Uterus (tissue), 4 donors: ENCODE data around the gene STYXL1. TPM values are rescaled to one million over a fixed set of nuclear protein-coding genes. Genes with fewer than 3 reads are reported as not detected.
"Not testable (repeated sequence)": the region's sequence is repeated elsewhere in the genome, so short reads cannot be mapped to it uniquely, and the experiment has no call there.

Experiments
- DNase-seq, 2 donors: peaks; one replicate each; pipeline ENCODE4 v3.0.0-alpha.2; 2019 to 2020
- H3K27ac ChIP-seq, 2 donors: fragments of 200-600 bp; sonication (generic); 1 replicate in 1 of 2; 2 replicates in 1 of 2; pipeline ENCODE4 v1.5.1; 2016 to 2018
- H3K27me3 ChIP-seq, 2 donors: fragments of 200-600 bp; sonication (generic); one replicate each; pipeline ENCODE4 v1.5.1; 2018 to 2019; ENCODE audit warnings: control low read depth in 1 of 2
- H3K36me3 ChIP-seq, 2 donors: fragments of 200-600 bp; sonication (generic); one replicate each; pipeline ENCODE4 v1.5.1; 2019; ENCODE audit warnings: control low read depth in 1 of 2
- H3K4me1 ChIP-seq, 2 donors: fragments of 200-600 bp; sonication (generic); one replicate each; pipeline ENCODE4 v1.5.1; 2018 to 2019; ENCODE audit warnings: control low read depth in 1 of 2
- H3K4me3 ChIP-seq, 2 donors: fragments of 200-600 bp; sonication (generic); 1 replicate in 1 of 2; 2 replicates in 1 of 2; pipeline ENCODE4 v1.5.1; 2018 to 2019; ENCODE audit warnings: mild to moderate bottlenecking in 1 of 2
- H3K9me3 ChIP-seq, 2 donors: fragments of 200-600 bp; sonication (generic); one replicate each; pipeline ENCODE4 v1.5.1; 2019; ENCODE audit warnings: control low read depth in 1 of 2
- CTCF ChIP-seq, 4 experiments: fragments of 200-600 bp in 2 of 4; fragments of 450-650 bp in 2 of 4; sonication (generic) in 2 of 4; IDR thresholded peaks; one replicate each; pipeline ENCODE4 v1.5.1; 2016 to 2019; ENCODE audit warnings: antibody characterized with exemption in 4 of 4, mild to moderate bottlenecking in 2 of 4, moderate library complexity in 1 of 4
- POLR2A ChIP-seq, 2 donors: fragments of 450-650 bp; IDR thresholded peaks; one replicate each; pipeline ENCODE4 v1.6.1; 2016; ENCODE audit warnings: antibody characterized with exemption in 2 of 2, mild to moderate bottlenecking in 1 of 2, moderate library complexity in 1 of 2
- intact Hi-C: fragments of 100-400 bp; cut with DNase I; formaldehyde crosslinking; loops from one replicate; pipeline ENCODE4 v1.15.1; 2023; ENCODE audit warnings: low total_unique reads
- total RNA-seq, 4 donors: library from RNA; depleted of rRNA in 3 of 4; stranded (reverse); fragments of >200 nt in 3 of 4; gene quantifications; one replicate each; pipeline versions ENCODE4 v1.1.0 to v1.2.4, GENCODE V29; 2014 to 2023
- donor health status: DM: yes; HTN: yes; CAD: no.

STYXL1 gene
- total RNA-seq, 4 donors from 2014 or later: 4.4 to 27.3 (median 14.1) TPM

- no peaks in the 10 kb centered on the region for H3K9me3 ChIP-seq
- H3K27me3 ChIP-seq: no peaks in the 10 kb centered on the region
- no peaks in the 10 kb centered on the region for H3K4me1 ChIP-seq
- no peaks in the 10 kb centered on the region for H3K36me3 ChIP-seq
- no peak for DNase-seq
- intact Hi-C loops: no loop called here
- H3K4me3 ChIP-seq: no peak overlapping the region
- H3K27ac ChIP-seq: no peak overlapping the region
- TF ChIP-seq POLR2A (IDR thresholded peaks at IDR 0.05): no peak
- TF ChIP-seq CTCF (IDR thresholded peaks at IDR 0.05): no peak
These were observed 8.4 kb upstream of the STYXL1 start for GRCh38 chr7:76056241-76056640.

GRCh38 chr7:76054123-76055120 lies 6.6 kb upstream of the STYXL1 start:
- no peak overlapping the region for H3K4me3 ChIP-seq
- no peak for DNase-seq
- H3K36me3 ChIP-seq: no peaks in the 10 kb centered on the region
- intact Hi-C loops: no loop called here
- no peaks in the 10 kb centered on the region for H3K9me3 ChIP-seq
- H3K27me3 ChIP-seq: no peaks in the 10 kb centered on the region
- TF ChIP-seq POLR2A (IDR thresholded peaks at IDR 0.05) (no peak), CTCF (IDR thresholded peaks at IDR 0.05) (no peak)
- peaks cover under 1 to 3% of the 10 kb centered on the region in 2 donors for H3K4me1 ChIP-seq
- no peak overlapping the region for H3K27ac ChIP-seq

GRCh38 chr7:76053461-76053860 lies 5.7 kb upstream of the STYXL1 start:
- Histone ChIP-seq H3K27ac (no peak overlapping the region), H3K4me1 (peaks cover 3 to 6% of the 10 kb centered on the region in 2 donors), H3K27me3 (no peaks in the 10 kb centered on the region), H3K36me3 (no peaks in the 10 kb centered on the region), H3K9me3 (no peaks in the 10 kb centered on the region), H3K4me3 (no peak overlapping the region)
- intact Hi-C loops: no loop called here
- no peak for TF ChIP-seq CTCF (IDR thresholded peaks at IDR 0.05)
- TF ChIP-seq POLR2A (IDR thresholded peaks at IDR 0.05): no peak
- no peak for DNase-seq

- intact Hi-C loops, H3K9me3 ChIP-seq, H3K4me1 ChIP-seq, H3K4me3 ChIP-seq, H3K27me3 ChIP-seq, H3K36me3 ChIP-seq, DNase-seq, H3K27ac ChIP-seq: not testable (repeated sequence)
These were observed 4.9 kb upstream of the STYXL1 start for GRCh38 chr7:76052681-76053080.

- H3K36me3 ChIP-seq: no peaks in the 10 kb centered on the region
- H3K9me3 ChIP-seq: no peaks in the 10 kb centered on the region
- H3K4me1 ChIP-seq: peaks cover 3 to 6% of the 10 kb centered on the region in 2 donors
- H3K4me3 ChIP-seq: no peak overlapping the region
- TF ChIP-seq CTCF (IDR thresholded peaks at IDR 0.05): no peak
- no peak for TF ChIP-seq POLR2A (IDR thresholded peaks at IDR 0.05)
- H3K27ac ChIP-seq: no peak overlapping the region
- no peak for DNase-seq
- intact Hi-C loops: no loop called here
- no peaks in the 10 kb centered on the region for H3K27me3 ChIP-seq
These were observed 4.0 kb upstream of the STYXL1 start for GRCh38 chr7:76051840-76052239.
